Coronary artery (tissue), 2 donors: ENCODE data around the gene MICAL3.

ENCODE experiments used
- DNase-seq: peaks from one replicate; pipeline ENCODE4 v3.0.0-alpha.2; 2017; ENCODE audit warnings: low spot score
- H3K27ac ChIP-seq, 2 donors: fragments of 200-600 bp; sonication (generic); one replicate each; pipeline ENCODE4 v1.5.1; 2016 to 2019
- H3K4me3 ChIP-seq: fragments of 200-600 bp; sonication (generic); 2 replicates; pipeline ENCODE4 v1.5.1; 2016; ENCODE audit warnings: mild to moderate bottlenecking, moderate library complexity
- CTCF ChIP-seq: fragments of 200-600 bp; sonication (generic); IDR thresholded peaks from one replicate; pipeline ENCODE4 v1.5.1; 2019; ENCODE audit warnings: antibody characterized with exemption

MICAL3 gene

GRCh38 chr22:17773606-17774205, 250.7 kb downstream of the MICAL3 start:
- no peak for DNase-seq
- Histone ChIP-seq H3K27ac (peak overlapping the region in 1 of 2 donors; percentile 32), H3K4me3 (peak overlapping the region; percentile 74)
- no peak for TF ChIP-seq CTCF

DNA sequence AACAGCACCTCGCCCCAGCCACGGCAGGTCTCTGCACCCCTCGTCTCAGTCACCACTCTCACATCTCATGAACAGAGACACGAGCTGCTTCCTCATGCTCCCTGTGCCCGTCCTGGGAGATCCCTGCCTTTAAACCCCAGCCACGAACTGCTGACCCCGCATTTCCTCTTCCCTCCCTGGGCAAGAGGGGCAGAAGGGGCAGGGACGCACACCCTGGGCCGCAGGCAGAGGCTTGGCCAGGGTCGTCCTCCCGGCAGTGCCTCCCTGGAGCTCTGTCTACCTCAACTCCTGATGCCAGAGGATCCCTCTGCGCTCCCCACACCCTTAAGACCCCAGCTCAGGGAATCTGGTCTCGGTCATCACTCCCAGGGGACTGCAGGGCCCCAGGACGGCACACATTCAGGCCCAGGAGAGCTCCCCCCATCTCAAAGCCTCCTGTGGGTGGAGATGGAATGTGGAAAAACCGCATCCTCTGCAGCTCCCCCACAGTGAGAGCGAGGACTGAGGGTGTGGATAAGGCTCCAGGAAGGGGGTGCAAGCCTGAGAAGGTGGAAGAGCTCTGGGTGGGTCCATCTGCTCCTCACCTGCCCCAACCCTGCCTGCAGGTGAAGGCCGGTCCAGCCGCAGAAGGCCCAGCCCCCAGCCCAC, 251.3 kb downstream of the MICAL3 start:
- Histone ChIP-seq H3K27ac (no peak overlapping the region), H3K4me3 (peak overlapping the region; percentile 74)
- no peak for DNase-seq
- TF ChIP-seq CTCF: no peak

DNA sequence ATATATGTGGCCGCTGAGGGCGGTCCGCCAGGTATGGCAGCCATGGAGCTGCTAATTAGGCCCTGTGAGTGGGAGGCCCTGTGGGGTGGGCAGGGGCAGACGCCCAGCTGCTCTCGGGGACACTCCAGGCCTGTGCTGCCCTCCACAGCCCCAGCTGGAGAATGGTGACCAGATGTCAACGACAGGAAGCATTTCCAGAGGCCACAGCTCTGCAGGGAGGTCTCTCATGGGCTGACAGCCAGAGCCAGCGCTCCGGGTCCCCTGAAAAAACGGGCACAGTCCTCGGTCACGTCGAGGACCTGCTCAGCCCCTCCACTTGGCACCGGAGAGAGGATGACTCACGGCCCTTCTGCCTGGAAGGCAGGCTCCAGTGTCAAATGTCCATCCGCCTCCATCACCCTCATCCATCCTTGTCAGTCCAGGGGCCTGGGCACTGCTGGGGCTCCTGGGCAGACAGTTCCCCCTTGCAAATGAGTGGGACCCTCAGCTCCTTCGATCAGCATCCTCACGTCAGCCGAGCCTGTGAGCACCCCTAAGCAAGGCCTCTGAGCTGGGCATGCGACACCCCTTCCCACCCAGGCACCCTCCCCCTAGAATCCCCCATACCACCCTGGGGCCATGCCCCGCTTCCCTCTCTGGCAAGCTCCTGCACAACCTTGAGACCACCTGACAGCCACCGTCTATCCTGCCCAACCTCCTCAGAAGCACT, 252.0 kb downstream of the MICAL3 start:
- Histone ChIP-seq H3K27ac (no peak overlapping the region), H3K4me3 (peak overlapping the region; percentile 74)
- TF ChIP-seq CTCF: no peak
- no peak for DNase-seq

GRCh38 chr22:17770180-17771077, 253.9 kb downstream of the MICAL3 start:
- H3K27ac ChIP-seq: no peak overlapping the region
- TF ChIP-seq CTCF: no peak
- H3K4me3 ChIP-seq: no peak overlapping the region
- no peak for DNase-seq

DNA sequence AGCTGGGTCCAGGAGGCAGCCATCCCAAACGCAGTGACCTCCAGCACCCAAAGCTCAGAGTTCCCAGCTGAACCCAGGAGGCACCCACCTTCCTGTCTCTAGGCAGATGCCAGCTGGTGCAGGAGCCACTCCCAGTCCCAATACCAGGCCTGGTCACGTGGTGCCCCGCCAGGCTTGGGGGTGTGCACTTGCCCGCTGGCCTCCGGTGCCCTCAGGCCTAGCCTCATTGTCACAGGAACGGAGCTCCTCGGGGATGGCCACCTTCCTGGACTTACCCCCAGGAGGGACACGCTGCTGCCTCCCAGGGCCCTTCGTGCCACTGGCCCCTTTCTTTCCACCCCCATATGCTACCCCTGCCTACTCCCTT, 254.7 kb downstream of the MICAL3 start:
- no peak for TF ChIP-seq CTCF
- H3K4me3 ChIP-seq: no peak overlapping the region
- no peak for DNase-seq
- no peak overlapping the region for H3K27ac ChIP-seq

GRCh38 chr22:17769013-17769715, 255.2 kb downstream of the MICAL3 start:
- Histone ChIP-seq H3K4me3 (no peak overlapping the region), H3K27ac (no peak overlapping the region)
- DNase-seq: no peak
- TF ChIP-seq CTCF: no peak
